Natural killer cell treated with Interleukin-12 subunit alpha and Interleukin-12 subunit beta and Interleukin-15 and Interleukin-18, amount 100 ng/mL, for 72 hours (primary cell): ENCODE results near the gene FHIP2A. TPM values are rescaled to one million over a fixed set of nuclear protein-coding genes. Genes with fewer than 3 reads are reported as not detected.
A peak's percentile ranks its signal among the peaks of the same experiment; 100 is the strongest.
"Not testable (repeated sequence)": the region's sequence is repeated elsewhere in the genome, so short reads cannot be mapped to it uniquely, and the experiment has no call there.

ENCODE experiments used
- ATAC-seq, 2 donors: fragments of 150-1000 bp; cut with Tn5 transposase in 1 of 2; sonication (Bioruptor Pico), chemical (Tn5 transposase) in 1 of 2; 2 replicates each; pipeline ENCODE4 v1.10.0; 2021
- DNase-seq: peaks from one replicate; pipeline ENCODE4 v3.0.0; 2022; ENCODE audit warnings: low spot score
- H3K27ac Mint-ChIP-seq, 2 donors: 1 replicate in 1 of 2; 2 replicates in 1 of 2; pipeline ENCODE4 v1.8.0; 2022; ENCODE audit warnings: mixed read lengths in 2 of 2, mild to moderate bottlenecking in 1 of 2, moderate library complexity in 1 of 2
- H3K27me3 Mint-ChIP-seq, 2 donors: 1 replicate in 1 of 2; 2 replicates in 1 of 2; pipeline ENCODE4 v1.8.0; 2022; ENCODE audit warnings: mixed read lengths in 2 of 2
- H3K36me3 Mint-ChIP-seq: one replicate; pipeline ENCODE4 v1.8.0; 2022; ENCODE audit warnings: mixed read lengths
- H3K4me1 Mint-ChIP-seq, 2 donors: 1 replicate in 1 of 2; 2 replicates in 1 of 2; pipeline ENCODE4 v1.8.0; 2022; ENCODE audit warnings: low read depth in 2 of 2, mixed read lengths in 2 of 2, mild to moderate bottlenecking in 1 of 2
- H3K4me3 Mint-ChIP-seq: one replicate; pipeline ENCODE4 v1.8.0; 2022; ENCODE audit warnings: mixed read lengths
- H3K9me3 Mint-ChIP-seq: 2 replicates; pipeline ENCODE4 v1.8.0; 2022; ENCODE audit warnings: mixed read lengths
- total RNA-seq, 2 donors: library from RNA; stranded (reverse); gene quantifications; one replicate each; pipeline ENCODE4 v1.2.3, GENCODE V29; 2022

The FHIP2A gene
- total RNA-seq, 2 donors from 2014 or later, result 16.4 to 23.9 TPM

- Mint-ChIP-seq H3K27me3 (no peaks in the 10 kb centered on the region), H3K9me3 (no peaks in the 10 kb centered on the region), H3K4me3 (peak overlapping the region; percentile 65), H3K27ac (peak overlapping the region; percentile 67 to 87), H3K4me1 (peaks cover 36 to 60% of the 10 kb centered on the region in 2 donors), H3K36me3 (peaks cover 5% of the 10 kb centered on the region)
- ATAC-seq (peak in 1 of 2 donors; percentile 49), DNase-seq (no peak)
Observed at GRCh38 chr10:114825513-114826253, 4.1 kb downstream of the FHIP2A start.

GRCh38 chr10:114829160-114829909 is 7.8 kb downstream of the FHIP2A start:
- Mint-ChIP-seq H3K4me1 (peaks cover 28 to 53% of the 10 kb centered on the region in 2 donors), H3K36me3 (peaks cover 10% of the 10 kb centered on the region), H3K27me3 (no peaks in the 10 kb centered on the region), H3K9me3 (no peaks in the 10 kb centered on the region), H3K4me3 (no peak overlapping the region), H3K27ac (no peak overlapping the region)
- ATAC-seq (no peak), DNase-seq (no peak)

- H3K27me3 Mint-ChIP-seq, result no peaks in the 10 kb centered on the region
- H3K4me1 Mint-ChIP-seq, result peaks cover 15 to 35% of the 10 kb centered on the region in 2 donors
- ATAC-seq (no peak), DNase-seq (no peak)
- no peak overlapping the region for H3K27ac Mint-ChIP-seq
- H3K36me3 Mint-ChIP-seq, result peaks cover 8% of the 10 kb centered on the region
- H3K9me3 Mint-ChIP-seq, result no peaks in the 10 kb centered on the region
- no peak overlapping the region for H3K4me3 Mint-ChIP-seq
Observed at GRCh38 chr10:114831186-114831867, 9.7 kb downstream of the FHIP2A start.

- no peak overlapping the region for H3K27ac Mint-ChIP-seq
- H3K4me1 Mint-ChIP-seq, result peaks cover 2 to 12% of the 10 kb centered on the region in 2 donors
- peaks cover 18% of the 10 kb centered on the region for H3K36me3 Mint-ChIP-seq
- DNase-seq (no peak), ATAC-seq (no peak)
- H3K27me3 Mint-ChIP-seq, result no peaks in the 10 kb centered on the region
- H3K9me3 Mint-ChIP-seq, result no peaks in the 10 kb centered on the region
- no peak overlapping the region for H3K4me3 Mint-ChIP-seq
Observed at GRCh38 chr10:114837690-114838089, 16.1 kb downstream of the FHIP2A start.

- H3K27me3 Mint-ChIP-seq, result no peaks in the 10 kb centered on the region
- no peak overlapping the region for H3K4me3 Mint-ChIP-seq
- DNase-seq (no peak), ATAC-seq (no peak)
- no peak overlapping the region for H3K27ac Mint-ChIP-seq
- no peaks in the 10 kb centered on the region for H3K9me3 Mint-ChIP-seq
- peaks cover 20% of the 10 kb centered on the region for H3K36me3 Mint-ChIP-seq
- peaks cover 2 to 8% of the 10 kb centered on the region in 2 donors for H3K4me1 Mint-ChIP-seq
Observed at GRCh38 chr10:114839901-114840300, 18.3 kb downstream of the FHIP2A start.

- ATAC-seq, result no peak
- peaks cover 36% of the 10 kb centered on the region for H3K36me3 Mint-ChIP-seq
- H3K27ac Mint-ChIP-seq, result no peak overlapping the region
- no peak overlapping the region for H3K4me3 Mint-ChIP-seq
- H3K9me3 Mint-ChIP-seq, result no peaks in the 10 kb centered on the region
- peaks cover 4 to 10% of the 10 kb centered on the region in 2 donors for H3K4me1 Mint-ChIP-seq
- H3K27me3 Mint-ChIP-seq, result no peaks in the 10 kb centered on the region
- DNase-seq, result no peak
Observed at GRCh38 chr10:114845978-114846693, 24.6 kb downstream of the FHIP2A start.

GRCh38 chr10:114847517-114847916 is 25.9 kb downstream of the FHIP2A start:
- Mint-ChIP-seq H3K36me3 (peaks cover 42% of the 10 kb centered on the region), H3K4me1 (peaks cover 2 to 15% of the 10 kb centered on the region in 2 donors)
- DNase-seq, H3K27ac Mint-ChIP-seq, H3K4me3 Mint-ChIP-seq, H3K27me3 Mint-ChIP-seq, ATAC-seq, H3K9me3 Mint-ChIP-seq: not testable (repeated sequence)

- Mint-ChIP-seq H3K27me3 (no peaks in the 10 kb centered on the region), H3K4me1 (peaks cover 2 to 17% of the 10 kb centered on the region in 2 donors), H3K4me3 (no peak overlapping the region), H3K9me3 (no peaks in the 10 kb centered on the region), H3K27ac (no peak overlapping the region), H3K36me3 (peaks cover 42% of the 10 kb centered on the region)
- ATAC-seq, result no peak
- DNase-seq, result no peak
Observed at GRCh38 chr10:114849674-114850073, 28.1 kb downstream of the FHIP2A start.

GRCh38 chr10:114850126-114850525 is 28.5 kb downstream of the FHIP2A start:
- H3K4me3 Mint-ChIP-seq, result no peak overlapping the region
- H3K27ac Mint-ChIP-seq, result no peak overlapping the region
- H3K36me3 Mint-ChIP-seq, result peaks cover 39% of the 10 kb centered on the region
- no peaks in the 10 kb centered on the region for H3K9me3 Mint-ChIP-seq
- DNase-seq, result no peak
- H3K4me1 Mint-ChIP-seq, result peaks cover under 1 to 17% of the 10 kb centered on the region in 2 donors
- H3K27me3 Mint-ChIP-seq, result no peaks in the 10 kb centered on the region
- ATAC-seq, result peak in 1 of 2 donors; percentile 71

GRCh38 chr10:114851336-114851735 is 29.8 kb downstream of the FHIP2A start:
- H3K9me3 Mint-ChIP-seq, result no peaks in the 10 kb centered on the region
- H3K27me3 Mint-ChIP-seq, result no peaks in the 10 kb centered on the region
- DNase-seq (no peak), ATAC-seq (no peak)
- peaks cover 31% of the 10 kb centered on the region for H3K36me3 Mint-ChIP-seq
- H3K4me1 Mint-ChIP-seq, result peaks cover 0 to 22% of the 10 kb centered on the region in 2 donors
- H3K4me3 Mint-ChIP-seq, result no peak overlapping the region
- H3K27ac Mint-ChIP-seq, result no peak overlapping the region

GRCh38 chr10:114852197-114852596 is 30.6 kb downstream of the FHIP2A start:
- Mint-ChIP-seq H3K36me3 (peaks cover 30% of the 10 kb centered on the region), H3K4me3 (no peak overlapping the region), H3K27me3 (no peaks in the 10 kb centered on the region), H3K27ac (no peak overlapping the region), H3K4me1 (peaks cover 0 to 23% of the 10 kb centered on the region in 2 donors), H3K9me3 (no peaks in the 10 kb centered on the region)
- DNase-seq (no peak), ATAC-seq (no peak)

GRCh38 chr10:114854906-114855305 is 33.3 kb downstream of the FHIP2A start:
- no peak overlapping the region for H3K27ac Mint-ChIP-seq

GRCh38 chr10:114855776-114856543 is 34.4 kb downstream of the FHIP2A start:
- Mint-ChIP-seq H3K36me3 (peaks cover 25% of the 10 kb centered on the region), H3K4me3 (peak overlapping the region; percentile 53), H3K9me3 (no peaks in the 10 kb centered on the region), H3K27ac (peak overlapping the region; percentile 78 to 80), H3K27me3 (no peaks in the 10 kb centered on the region), H3K4me1 (peaks cover 0 to 18% of the 10 kb centered on the region in 2 donors)
- DNase-seq (no peak), ATAC-seq (no peak)

More at GRCh38 chr10:114854906-114855305, 33.3 kb downstream of the FHIP2A start:
- DNase-seq (no peak), ATAC-seq (no peak)
- Mint-ChIP-seq H3K9me3 (no peaks in the 10 kb centered on the region), H3K27me3 (no peaks in the 10 kb centered on the region), H3K4me3 (no peak overlapping the region), H3K4me1 (peaks cover 0 to 20% of the 10 kb centered on the region in 2 donors), H3K36me3 (peaks cover 25% of the 10 kb centered on the region)
